ENCODE results near the gene RTP2.
A peak's percentile ranks its signal among the peaks of the same experiment; 100 is the strongest.

Gene RTP2

GRCh38 chr3:187739561-187740332 lies 37.4 kb upstream of the RTP2 start:
- Histone ChIP-seq H3K27me3 (replicated peaks) (no peaks in the 10 kb centered on the region), H3K27ac (peak overlapping the region; percentile 95), H3K36me3 (replicated peaks) (no peaks in the 10 kb centered on the region), H3K4me3 (ENCODE audit: low read depth, low read length) (peak overlapping the region; percentile 68)
- DNase-seq, result peak; percentile 86
- peak; percentile 82 for TF ChIP-seq CTCF (IDR thresholded peaks at IDR 0.05; ENCODE audit: low read depth, low read length, missing control alignments)
- in situ Hi-C loops (cut with HindIII; ENCODE audit: low pct_ligation_motif_present, low sequenced_read_pairs), result loop anchor here (5.0 to 25.0 kb wide), 4 partner anchors 548 to 1213 kb away; no protein-coding TSS in a partner anchor

- in situ Hi-C loops (cut with HindIII; ENCODE audit: low pct_ligation_motif_present, low sequenced_read_pairs), result loop anchor here (25.0 kb wide), 3 partner anchors 548 to 948 kb away; no protein-coding TSS in a partner anchor
- no peaks in the 10 kb centered on the region for H3K27me3 ChIP-seq (replicated peaks)
- no peak for TF ChIP-seq CTCF (IDR thresholded peaks at IDR 0.05; ENCODE audit: low read depth, low read length, missing control alignments)
- DNase-seq, result no peak
- H3K36me3 ChIP-seq (replicated peaks), result peaks cover 3% of the 10 kb centered on the region
- peak overlapping the region; percentile 95 for H3K27ac ChIP-seq
- H3K4me3 ChIP-seq (ENCODE audit: low read depth, low read length), result peak overlapping the region; percentile 65
Measured at GRCh38 chr3:187739094-187739560, 36.8 kb upstream of the RTP2 start.

- H3K27ac ChIP-seq, result peak overlapping the region; percentile 95
- in situ Hi-C loops (cut with HindIII; ENCODE audit: low pct_ligation_motif_present, low sequenced_read_pairs), result loop anchor here (25.0 kb wide), 3 partner anchors 549 to 949 kb away; no protein-coding TSS in a partner anchor
- peak; percentile 84 for DNase-seq
- H3K36me3 ChIP-seq (replicated peaks), result peaks cover 4% of the 10 kb centered on the region
- peak; percentile 80 for TF ChIP-seq CTCF (IDR thresholded peaks at IDR 0.05; ENCODE audit: low read depth, low read length, missing control alignments)
- H3K4me3 ChIP-seq (ENCODE audit: low read depth, low read length), result peak overlapping the region; percentile 65
- H3K27me3 ChIP-seq (replicated peaks), result no peaks in the 10 kb centered on the region
Measured at GRCh38 chr3:187738331-187739093, 36.2 kb upstream of the RTP2 start.

- DNase-seq, result no peak
- Histone ChIP-seq H3K4me3 (ENCODE audit: low read depth, low read length) (peak overlapping the region; percentile 65), H3K27ac (peak overlapping the region; percentile 95), H3K36me3 (replicated peaks) (peaks cover 8% of the 10 kb centered on the region), H3K27me3 (replicated peaks) (no peaks in the 10 kb centered on the region)
- TF ChIP-seq CTCF (IDR thresholded peaks at IDR 0.05; ENCODE audit: low read depth, low read length, missing control alignments), result no peak
- in situ Hi-C loops (cut with HindIII; ENCODE audit: low pct_ligation_motif_present, low sequenced_read_pairs), result loop anchor here (25.0 kb wide), 3 partner anchors 549 to 949 kb away; no protein-coding TSS in a partner anchor
Measured at GRCh38 chr3:187738071-187738330, 35.6 kb upstream of the RTP2 start.

GRCh38 chr3:187737368-187738070 lies 35.2 kb upstream of the RTP2 start:
- peak overlapping the region; percentile 95 for H3K27ac ChIP-seq
- H3K36me3 ChIP-seq (replicated peaks), result peaks cover 8% of the 10 kb centered on the region
- H3K27me3 ChIP-seq (replicated peaks), result no peaks in the 10 kb centered on the region
- peak; percentile 34 for TF ChIP-seq CTCF (IDR thresholded peaks at IDR 0.05; ENCODE audit: low read depth, low read length, missing control alignments)
- in situ Hi-C loops (cut with HindIII; ENCODE audit: low pct_ligation_motif_present, low sequenced_read_pairs), result loop anchor here (25.0 kb wide), 3 partner anchors 550 to 950 kb away; no protein-coding TSS in a partner anchor
- H3K4me3 ChIP-seq (ENCODE audit: low read depth, low read length), result peak overlapping the region; percentile 65
- peak; percentile 64 for DNase-seq
